ENCODE data around the gene DBH.

Gene DBH

GRCh38 chr9:133655701-133656100, 19.5 kb downstream of the DBH start:
- DNase-seq: no peak
- Histone ChIP-seq H3K9ac (ENCODE audit: low read depth, low read length) (no peak overlapping the region), H3K36me3 (ENCODE audit: insufficient read depth, low read length) (no peaks in the 10 kb centered on the region), H3K4me3 (ENCODE audit: low read depth in 1 of 2, low read length in 2 of 2) (no peak overlapping the region), H3K79me2 (ENCODE audit: insufficient read depth, low read length) (no peaks in the 10 kb centered on the region), H3K27ac (ENCODE audit: low read length) (no peak overlapping the region), H3K4me2 (ENCODE audit: insufficient read depth, low read length) (no peak overlapping the region), H4K20me1 (ENCODE audit: insufficient read depth, low read length) (no peaks in the 10 kb centered on the region), H3K4me1 (ENCODE audit: insufficient read depth, low read length) (no peaks in the 10 kb centered on the region), H3K27me3 (ENCODE audit: insufficient read depth, low read length, poor library complexity) (no peaks in the 10 kb centered on the region), H2AFZ (ENCODE audit: low read depth, low read length) (no peak overlapping the region), H3K9me3 (ENCODE audit: insufficient read depth, low read length, severe bottlenecking) (no peaks in the 10 kb centered on the region)
- no peak for TF ChIP-seq EZH2 (IDR thresholded peaks at IDR 0.05; ENCODE audit: borderline replicate concordance, low read depth, low read length, severe bottlenecking)
- TF ChIP-seq CTCF (IDR thresholded peaks at IDR 0.05; ENCODE audit: borderline replicate concordance, extremely low read depth, low read length, poor library complexity, severe bottlenecking): no peak
- ATAC-seq (ENCODE audit: insufficient read depth, low read depth): no peak

GRCh38 chr9:133656211-133657119, 20.3 kb downstream of the DBH start:
- H3K4me2 ChIP-seq (ENCODE audit: insufficient read depth, low read length): no peak overlapping the region

GRCh38 chr9:133657120-133657661, 21.0 kb downstream of the DBH start:
- Histone ChIP-seq H3K4me3 (ENCODE audit: low read depth in 1 of 2, low read length in 2 of 2) (no peak overlapping the region), H3K9me3 (ENCODE audit: insufficient read depth, low read length, severe bottlenecking) (no peaks in the 10 kb centered on the region), H3K27me3 (ENCODE audit: insufficient read depth, low read length, poor library complexity) (no peaks in the 10 kb centered on the region), H3K4me2 (ENCODE audit: insufficient read depth, low read length) (no peak overlapping the region), H4K20me1 (ENCODE audit: insufficient read depth, low read length) (no peaks in the 10 kb centered on the region), H3K79me2 (ENCODE audit: insufficient read depth, low read length) (no peaks in the 10 kb centered on the region), H3K4me1 (ENCODE audit: insufficient read depth, low read length) (no peaks in the 10 kb centered on the region), H2AFZ (ENCODE audit: low read depth, low read length) (no peak overlapping the region), H3K27ac (ENCODE audit: low read length) (no peak overlapping the region), H3K36me3 (ENCODE audit: insufficient read depth, low read length) (no peaks in the 10 kb centered on the region), H3K9ac (ENCODE audit: low read depth, low read length) (no peak overlapping the region)
- ATAC-seq (ENCODE audit: insufficient read depth, low read depth) (no peak), DNase-seq (no peak)
- no peak for TF ChIP-seq EZH2 (IDR thresholded peaks at IDR 0.05; ENCODE audit: borderline replicate concordance, low read depth, low read length, severe bottlenecking)
- no peak for TF ChIP-seq CTCF (IDR thresholded peaks at IDR 0.05; ENCODE audit: borderline replicate concordance, extremely low read depth, low read length, poor library complexity, severe bottlenecking)

More at GRCh38 chr9:133656211-133657119, 20.3 kb downstream of the DBH start:
- no peak overlapping the region for H3K27ac ChIP-seq (ENCODE audit: low read length)
- H3K9me3 ChIP-seq (ENCODE audit: insufficient read depth, low read length, severe bottlenecking): no peaks in the 10 kb centered on the region
- H3K27me3 ChIP-seq (ENCODE audit: insufficient read depth, low read length, poor library complexity): no peaks in the 10 kb centered on the region
- TF ChIP-seq CTCF (IDR thresholded peaks at IDR 0.05; ENCODE audit: borderline replicate concordance, extremely low read depth, low read length, poor library complexity, severe bottlenecking) (no peak), EZH2 (IDR thresholded peaks at IDR 0.05; ENCODE audit: borderline replicate concordance, low read depth, low read length, severe bottlenecking) (no peak)
- no peaks in the 10 kb centered on the region for H3K79me2 ChIP-seq (ENCODE audit: insufficient read depth, low read length)
- no peaks in the 10 kb centered on the region for H3K4me1 ChIP-seq (ENCODE audit: insufficient read depth, low read length)
- no peaks in the 10 kb centered on the region for H4K20me1 ChIP-seq (ENCODE audit: insufficient read depth, low read length)
- no peak overlapping the region for H3K9ac ChIP-seq (ENCODE audit: low read depth, low read length)
- no peak overlapping the region for H3K4me3 ChIP-seq (ENCODE audit: low read depth in 1 of 2, low read length in 2 of 2)
- no peak overlapping the region for H2AFZ ChIP-seq (ENCODE audit: low read depth, low read length)
- no peak for ATAC-seq (ENCODE audit: insufficient read depth, low read depth)
- DNase-seq: no peak
- no peaks in the 10 kb centered on the region for H3K36me3 ChIP-seq (ENCODE audit: insufficient read depth, low read length)

All from DND-41 (cell line).